GM12864 (cell line): ENCODE data around the gene HBS1L.

ENCODE experiments used
- DNase-seq: peaks from one replicate; pipeline ENCODE4 v3.0.0-alpha.2; 2011; ENCODE audit warnings: low read depth
- H3K4me3 ChIP-seq: 2 replicates; pipeline ENCODE4 v1.5.1; 2011; ENCODE audit warnings: mild to moderate bottlenecking, low read depth, low read length, control low read depth
- CTCF ChIP-seq: IDR thresholded peaks from 2 replicates; pipeline ENCODE4 v1.5.1; 2011; ENCODE audit warnings: low read depth, mild to moderate bottlenecking, moderate library complexity, low read length, control low read depth, inconsistent platforms; ENCODE audit errors: missing control alignments

The HBS1L gene

GRCh38 chr6:135075018-135075417, 20.4 kb upstream of the HBS1L start:
- peak; percentile 6 for TF ChIP-seq CTCF
- no peak for DNase-seq
- H3K4me3 ChIP-seq, result no peak overlapping the region

- DNase-seq, result no peak
- no peak overlapping the region for H3K4me3 ChIP-seq
- TF ChIP-seq CTCF, result no peak
Observed at GRCh38 chr6:135073756-135074393, 19.3 kb upstream of the HBS1L start.

GRCh38 chr6:135073217-135073616, 18.6 kb upstream of the HBS1L start:
- DNase-seq, result no peak
- TF ChIP-seq CTCF, result no peak
- no peak overlapping the region for H3K4me3 ChIP-seq

GRCh38 chr6:135072753-135073152, 18.1 kb upstream of the HBS1L start:
- no peak for DNase-seq
- H3K4me3 ChIP-seq, result no peak overlapping the region
- no peak for TF ChIP-seq CTCF

GRCh38 chr6:135071541-135071940, 16.9 kb upstream of the HBS1L start:
- DNase-seq, result no peak
- no peak overlapping the region for H3K4me3 ChIP-seq
- no peak for TF ChIP-seq CTCF

- TF ChIP-seq CTCF, result no peak
- no peak overlapping the region for H3K4me3 ChIP-seq
- no peak for DNase-seq
Observed at GRCh38 chr6:135067911-135068310, 13.3 kb upstream of the HBS1L start.

GRCh38 chr6:135066806-135067205, 12.2 kb upstream of the HBS1L start:
- no peak for TF ChIP-seq CTCF
- no peak for DNase-seq
- H3K4me3 ChIP-seq, result no peak overlapping the region
